DND-41 (cell line): ENCODE results near the gene RHOB.

ENCODE experiments used
- ATAC-seq: fragments of 200-7000 bp; cut with Tn5 transposase; 3 replicates; pipeline ENCODE4 v1.9.1; 2021; ENCODE audit warnings: low read depth; ENCODE audit not compliant: insufficient read depth
- DNase-seq: peaks from one replicate; pipeline ENCODE4 v3.0.0-alpha.2; 2020
- H2AFZ ChIP-seq: 2 replicates; pipeline ENCODE4 v1.6.0; 2012; ENCODE audit warnings: low read depth, low read length
- H3K27ac ChIP-seq: 2 replicates; pipeline ENCODE4 v1.5.1; 2012; ENCODE audit warnings: low read length, inconsistent platforms
- H3K27me3 ChIP-seq: fragments of 200-600 bp; sonication (generic); 2 replicates; pipeline ENCODE4 v1.6.0; 2012; ENCODE audit warnings: low read length, mild to moderate bottlenecking, inconsistent platforms; ENCODE audit not compliant: insufficient read depth, poor library complexity
- H3K36me3 ChIP-seq: 2 replicates; pipeline ENCODE4 v1.5.1; 2012; ENCODE audit warnings: low read length, inconsistent platforms; ENCODE audit not compliant: insufficient read depth
- H3K4me1 ChIP-seq: 2 replicates; pipeline ENCODE4 v1.5.1; 2012; ENCODE audit warnings: mild to moderate bottlenecking, low read length; ENCODE audit not compliant: insufficient read depth
- H3K4me2 ChIP-seq: 2 replicates; pipeline ENCODE4 v1.6.0; 2012; ENCODE audit warnings: mild to moderate bottlenecking, moderate library complexity, low read length, inconsistent platforms; ENCODE audit not compliant: insufficient read depth
- H3K4me3 ChIP-seq, 2 experiments: fragments of 200-600 bp in 1 of 2; shearing (Covaris generic) in 1 of 2; 2 replicates each; pipeline ENCODE4 v1.5.1; 2012 to 2016; ENCODE audit warnings: inconsistent platforms in 2 of 2, low read length in 2 of 2, mild to moderate bottlenecking in 2 of 2, low read depth in 1 of 2, moderate library complexity in 1 of 2
- H3K79me2 ChIP-seq: 2 replicates; pipeline ENCODE4 v1.6.0; 2012; ENCODE audit warnings: low read length, inconsistent platforms; ENCODE audit not compliant: insufficient read depth
- H3K9ac ChIP-seq: 2 replicates; pipeline ENCODE4 v1.6.0; 2012; ENCODE audit warnings: low read depth, mild to moderate bottlenecking, inconsistent platforms, low read length, moderate library complexity
- H3K9me3 ChIP-seq: 2 replicates; pipeline ENCODE4 v1.5.1; 2012; ENCODE audit warnings: low read length, moderate library complexity, mild to moderate bottlenecking, inconsistent platforms; ENCODE audit not compliant: insufficient read depth, severe bottlenecking
- H4K20me1 ChIP-seq: 2 replicates; pipeline ENCODE4 v1.6.0; 2012; ENCODE audit warnings: low read length; ENCODE audit not compliant: insufficient read depth
- CTCF ChIP-seq: IDR thresholded peaks from 2 replicates; pipeline ENCODE4 v1.5.1; 2012; ENCODE audit warnings: borderline replicate concordance, low read length, moderate library complexity, mild to moderate bottlenecking; ENCODE audit not compliant: poor library complexity, severe bottlenecking; ENCODE audit errors: extremely low read depth
- EZH2 ChIP-seq: IDR thresholded peaks from 3 replicates; pipeline ENCODE4 v1.6.1; 2012; ENCODE audit warnings: borderline replicate concordance, low read depth, mild to moderate bottlenecking, moderate library complexity, low read length, inconsistent platforms; ENCODE audit not compliant: severe bottlenecking

RHOB gene

GRCh38 chr2:20448977-20449306 lies 2.1 kb downstream of the RHOB start:
- DNase-seq (no peak), ATAC-seq (no peak)
- H3K9ac ChIP-seq, result no peak overlapping the region
- no peak overlapping the region for H3K27ac ChIP-seq
- no peaks in the 10 kb centered on the region for H3K79me2 ChIP-seq
- H3K4me2 ChIP-seq, result no peak overlapping the region
- H3K36me3 ChIP-seq, result no peaks in the 10 kb centered on the region
- H3K9me3 ChIP-seq, result no peaks in the 10 kb centered on the region
- H3K4me1 ChIP-seq, result no peaks in the 10 kb centered on the region
- no peaks in the 10 kb centered on the region for H4K20me1 ChIP-seq
- no peak for TF ChIP-seq CTCF
- TF ChIP-seq EZH2, result no peak
- no peak overlapping the region for H2AFZ ChIP-seq
- H3K27me3 ChIP-seq, result peaks cover 9% of the 10 kb centered on the region
- no peak overlapping the region for H3K4me3 ChIP-seq

- Histone ChIP-seq H3K36me3 (no peaks in the 10 kb centered on the region), H4K20me1 (no peaks in the 10 kb centered on the region), H3K79me2 (no peaks in the 10 kb centered on the region), H3K4me3 (no peak overlapping the region), H3K4me1 (no peaks in the 10 kb centered on the region), H2AFZ (no peak overlapping the region), H3K9me3 (no peaks in the 10 kb centered on the region), H3K4me2 (no peak overlapping the region), H3K27ac (no peak overlapping the region), H3K9ac (no peak overlapping the region), H3K27me3 (peaks cover 12% of the 10 kb centered on the region)
- ATAC-seq (no peak), DNase-seq (no peak)
- TF ChIP-seq EZH2 (no peak), CTCF (no peak)
These were observed 2.8 kb downstream of the RHOB start for GRCh38 chr2:20449501-20450200.

GRCh38 chr2:20450201-20450999 lies 3.5 kb downstream of the RHOB start:
- Histone ChIP-seq H3K9ac (no peak overlapping the region), H3K27me3 (peaks cover 12% of the 10 kb centered on the region), H3K4me3 (no peak overlapping the region), H3K4me2 (no peak overlapping the region), H3K36me3 (no peaks in the 10 kb centered on the region), H3K79me2 (no peaks in the 10 kb centered on the region), H2AFZ (no peak overlapping the region), H3K9me3 (no peaks in the 10 kb centered on the region), H3K27ac (no peak overlapping the region), H4K20me1 (no peaks in the 10 kb centered on the region), H3K4me1 (no peaks in the 10 kb centered on the region)
- ATAC-seq (no peak), DNase-seq (no peak)
- TF ChIP-seq CTCF (no peak), EZH2 (no peak)

- no peaks in the 10 kb centered on the region for H3K4me1 ChIP-seq
- H3K4me3 ChIP-seq, result no peak overlapping the region
- no peak overlapping the region for H3K9ac ChIP-seq
- H3K9me3 ChIP-seq, result no peaks in the 10 kb centered on the region
- H4K20me1 ChIP-seq, result no peaks in the 10 kb centered on the region
- no peaks in the 10 kb centered on the region for H3K36me3 ChIP-seq
- TF ChIP-seq CTCF (no peak), EZH2 (no peak)
- H2AFZ ChIP-seq, result no peak overlapping the region
- DNase-seq, result no peak
- ATAC-seq, result no peak
- H3K27me3 ChIP-seq, result peaks cover 12% of the 10 kb centered on the region
- H3K79me2 ChIP-seq, result no peaks in the 10 kb centered on the region
- H3K4me2 ChIP-seq, result no peak overlapping the region
- H3K27ac ChIP-seq, result no peak overlapping the region
These were observed 4.1 kb downstream of the RHOB start for GRCh38 chr2:20451000-20451290.
